Measurements from ENCODE around the gene NYAP1.

DNA sequence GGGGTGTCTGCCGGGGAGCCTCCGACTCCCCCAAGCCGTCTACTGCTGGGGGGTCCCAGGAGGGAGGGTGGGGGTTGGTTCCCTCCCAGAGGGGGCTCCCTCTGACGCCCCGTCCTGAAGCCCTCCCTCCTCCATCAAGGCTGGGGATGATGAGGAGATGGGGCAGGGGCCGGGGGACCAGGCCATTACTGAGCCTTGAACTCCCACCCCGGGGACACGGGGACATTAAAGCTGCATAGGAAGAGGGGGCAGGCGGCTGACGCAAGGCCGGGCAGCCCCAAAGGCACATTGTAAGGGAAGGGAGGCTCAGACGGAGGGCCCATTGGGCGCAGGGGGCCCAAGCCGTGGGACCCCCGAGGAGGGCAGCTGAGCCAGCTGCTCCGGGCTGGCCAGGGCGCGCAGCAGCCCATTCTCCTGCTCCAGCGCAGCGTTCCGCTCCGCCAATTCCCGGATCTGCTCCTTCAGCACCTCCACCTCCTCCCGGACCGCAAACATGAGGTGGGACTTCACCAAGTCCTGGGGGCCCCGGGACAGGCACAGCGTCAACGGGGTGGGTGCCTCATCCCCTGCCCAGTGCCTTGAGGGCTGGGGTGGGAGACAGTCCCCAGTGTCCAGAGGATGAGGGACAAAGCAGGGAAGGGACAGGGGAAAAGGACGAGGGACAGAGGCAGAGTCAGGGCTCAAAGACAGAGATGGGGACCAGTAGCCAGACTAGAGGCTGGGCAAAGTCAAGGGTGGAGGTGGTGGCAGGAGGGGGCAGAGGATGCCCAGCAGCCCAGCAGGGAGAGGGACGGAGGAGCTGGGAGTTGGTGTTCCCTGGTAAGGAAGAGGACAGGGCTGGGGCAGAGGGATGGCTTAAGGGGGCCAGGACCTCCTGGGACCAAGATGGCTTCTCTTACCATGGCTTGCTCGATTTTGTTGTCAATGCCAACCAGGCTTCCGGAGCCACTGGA is 16.8 kb upstream of the NYAP1 start:
- TF ChIP-seq, protein P1, sequence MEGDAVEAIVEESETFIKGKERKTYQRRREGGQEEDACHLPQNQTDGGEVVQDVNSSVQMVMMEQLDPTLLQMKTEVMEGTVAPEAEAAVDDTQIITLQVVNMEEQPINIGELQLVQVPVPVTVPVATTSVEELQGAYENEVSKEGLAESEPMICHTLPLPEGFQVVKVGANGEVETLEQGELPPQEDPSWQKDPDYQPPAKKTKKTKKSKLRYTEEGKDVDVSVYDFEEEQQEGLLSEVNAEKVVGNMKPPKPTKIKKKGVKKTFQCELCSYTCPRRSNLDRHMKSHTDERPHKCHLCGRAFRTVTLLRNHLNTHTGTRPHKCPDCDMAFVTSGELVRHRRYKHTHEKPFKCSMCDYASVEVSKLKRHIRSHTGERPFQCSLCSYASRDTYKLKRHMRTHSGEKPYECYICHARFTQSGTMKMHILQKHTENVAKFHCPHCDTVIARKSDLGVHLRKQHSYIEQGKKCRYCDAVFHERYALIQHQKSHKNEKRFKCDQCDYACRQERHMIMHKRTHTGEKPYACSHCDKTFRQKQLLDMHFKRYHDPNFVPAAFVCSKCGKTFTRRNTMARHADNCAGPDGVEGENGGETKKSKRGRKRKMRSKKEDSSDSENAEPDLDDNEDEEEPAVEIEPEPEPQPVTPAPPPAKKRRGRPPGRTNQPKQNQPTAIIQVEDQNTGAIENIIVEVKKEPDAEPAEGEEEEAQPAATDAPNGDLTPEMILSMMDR (IDR thresholded peaks at IDR 0.05): no peak
- TF ChIP-seq ZFX (IDR thresholded peaks at IDR 0.05; ENCODE audit: borderline replicate concordance): no peak

All from 22Rv1 (cell line).